Upper lobe of left lung (tissue), 6 donors: ENCODE results near the gene PRICKLE2. TPM values are rescaled to one million over a fixed set of nuclear protein-coding genes. Genes with fewer than 3 reads are reported as not detected.

Experiments
- ATAC-seq, 2 donors: fragments of 200-7000 bp; cut with Tn5 transposase; one replicate each; pipeline ENCODE4 v1.9.1; 2022; ENCODE audit warnings: mild to moderate bottlenecking in 2 of 2, moderate library complexity in 2 of 2; ENCODE audit not compliant: low FRiP score in 2 of 2
- DNase-seq, 2 donors: peaks; one replicate each; pipeline ENCODE4 v3.0.0-alpha.2; 2019 to 2020
- H3K27ac ChIP-seq, 4 donors: fragments of 200-600 bp; sonication (generic); one replicate each; pipeline ENCODE4 v1.5.1; 2016 to 2019
- H3K27me3 ChIP-seq, 4 donors: fragments of 200-600 bp; sonication (generic); one replicate each; pipeline ENCODE4 v1.5.1; 2017 to 2019
- H3K36me3 ChIP-seq, 4 donors: fragments of 200-600 bp; sonication (generic); one replicate each; pipeline ENCODE4 v1.5.1; 2016 to 2019
- H3K4me1 ChIP-seq, 4 donors: fragments of 200-600 bp; sonication (generic); one replicate each; pipeline ENCODE4 v1.5.1; 2018 to 2019
- H3K4me3 ChIP-seq, 4 donors: fragments of 200-600 bp; sonication (generic); one replicate each; pipeline ENCODE4 v1.5.1; 2017 to 2019; ENCODE audit warnings: mild to moderate bottlenecking in 2 of 4, moderate library complexity in 1 of 4
- H3K9me3 ChIP-seq, 4 donors: fragments of 200-600 bp; sonication (generic); one replicate each; pipeline ENCODE4 v1.5.1; 2018 to 2019
- CTCF ChIP-seq, 6 experiments: fragments of 450-650 bp in 4 of 6; fragments of 200-600 bp in 2 of 6; sonication (generic) in 2 of 6; IDR thresholded peaks; one replicate each; pipeline ENCODE4 v1.5.1; 2016 to 2019; ENCODE audit warnings: antibody characterized with exemption in 6 of 6
- EP300 ChIP-seq, 4 donors: sonication (generic); formaldehyde crosslinking; IDR thresholded peaks; one replicate each; pipeline ENCODE4 v1.5.1; 2017; ENCODE audit warnings: antibody characterized with exemption in 4 of 4, control low read depth in 2 of 4
- POLR2A ChIP-seq, 4 donors: fragments of 450-650 bp; IDR thresholded peaks; one replicate each; pipeline ENCODE4 v1.5.1; 2016 to 2017; ENCODE audit warnings: antibody characterized with exemption in 4 of 4, mild to moderate bottlenecking in 2 of 4
- POLR2AphosphoS5 ChIP-seq, 2 donors: sonication (generic); formaldehyde crosslinking; IDR thresholded peaks; one replicate each; pipeline ENCODE4 v1.5.1; 2017; ENCODE audit warnings: antibody characterized with exemption in 2 of 2
- whole genome bisulfite sequencing, 2 donors: methylation state at CpG; one replicate each; pipeline ENCODE4 v1.1.5; 2017 to 2018; 5-methylcytosine and 5-hydroxymethylcytosine counted together
- total RNA-seq, 6 donors: library from RNA; depleted of rRNA in 4 of 6; stranded (reverse); fragments of >200 nt in 4 of 6; gene quantifications; one replicate each; pipeline versions ENCODE4 v1.1.0 to v1.2.1, GENCODE V29; 2016 to 2021
- donor health status: DM: no; HTN: no; CAD: no; lungs with moderate emphysema.
- donor health status: DM: no; HTN: yes; CAD: no; lungs with severe emphysema.

PRICKLE2 gene
- total RNA-seq, 6 donors from 2014 or later = 28.3 to 68.9 (median 36.3) TPM

DNA sequence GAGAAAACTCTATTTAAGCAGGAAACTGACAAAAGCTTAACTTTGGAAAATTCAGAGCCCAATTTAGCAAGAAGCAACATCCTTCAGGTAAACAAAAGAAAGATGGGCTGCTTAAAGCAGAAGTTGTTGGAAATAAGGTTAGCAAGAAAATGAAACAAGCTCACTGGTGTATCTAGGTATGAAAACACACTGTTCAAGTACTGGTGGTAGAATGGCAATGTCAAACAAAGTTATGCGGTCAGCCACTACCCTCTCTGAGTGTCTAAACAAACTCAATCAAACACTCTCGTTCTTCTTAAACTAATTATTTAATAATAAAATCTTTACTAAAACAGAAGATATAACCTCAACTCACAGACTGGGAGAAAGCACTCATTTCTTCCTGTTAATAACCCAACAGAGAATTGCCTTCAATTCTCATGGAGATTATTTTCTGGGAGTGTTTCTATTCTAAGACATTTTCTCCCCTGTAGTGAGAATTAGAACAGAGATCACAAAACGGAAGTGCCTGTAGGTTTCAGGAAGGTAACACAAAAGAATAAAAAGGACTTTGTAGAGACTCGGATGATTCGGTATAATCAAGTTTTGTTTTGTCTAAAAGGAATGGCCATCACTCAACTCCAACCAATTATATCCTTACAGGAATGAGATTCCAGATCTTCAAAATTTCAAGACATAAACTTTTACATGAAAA is 28.9 kb downstream of the PRICKLE2 start:
- no peak for ATAC-seq
- TF ChIP-seq EP300 (IDR thresholded peaks at IDR 0.05) = no peak
- TF ChIP-seq POLR2AphosphoS5 (IDR thresholded peaks at IDR 0.05) = no peak
- TF ChIP-seq POLR2A (IDR thresholded peaks at IDR 0.05) = no peak
- no peak for TF ChIP-seq CTCF (IDR thresholded peaks at IDR 0.05)

DNA sequence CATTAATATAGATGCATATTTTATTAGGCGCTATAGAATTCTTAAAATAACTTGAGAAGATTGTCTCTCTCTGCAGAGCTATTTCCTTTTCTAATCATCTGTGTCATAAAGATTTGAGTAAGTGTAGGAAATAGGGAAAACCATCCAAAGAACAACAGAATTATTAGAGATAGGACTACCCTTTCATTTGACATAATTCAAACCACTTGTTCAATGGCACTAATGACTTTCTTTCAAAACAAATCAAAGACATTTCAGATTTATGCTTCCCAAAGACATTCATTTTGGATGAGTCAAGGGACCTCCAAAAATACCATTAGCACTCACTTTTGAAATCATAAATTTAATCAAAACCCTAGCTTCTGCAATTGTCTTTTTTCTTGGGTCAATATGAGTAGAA is 29.5 kb downstream of the PRICKLE2 start:
- 86 to 95% methylated on average over 1 of the region's 1 CpG for WGBS, 2 donors
- DNase-seq (no peak), ATAC-seq (no peak)
- Histone ChIP-seq H3K4me3 (no peak overlapping the region), H3K36me3 (peaks cover 0 to 18% (median 0%) of the 10 kb centered on the region in 4 donors), H3K27ac (no peak overlapping the region), H3K27me3 (no peaks in the 10 kb centered on the region), H3K9me3 (peaks cover 0 to 3% (median 0%) of the 10 kb centered on the region in 4 donors), H3K4me1 (peaks cover 0 to 11% (median 2%) of the 10 kb centered on the region in 4 donors)
- TF ChIP-seq EP300 (IDR thresholded peaks at IDR 0.05) = no peak
- TF ChIP-seq CTCF (IDR thresholded peaks at IDR 0.05) = no peak
- no peak for TF ChIP-seq POLR2A (IDR thresholded peaks at IDR 0.05)
- no peak for TF ChIP-seq POLR2AphosphoS5 (IDR thresholded peaks at IDR 0.05)

More for the DNA sequence above, 28.9 kb downstream of the PRICKLE2 start:
- H3K36me3 ChIP-seq = peaks cover 0 to 18% (median 0%) of the 10 kb centered on the region in 4 donors
- H3K4me3 ChIP-seq = no peak overlapping the region
- no peak for DNase-seq
- H3K4me1 ChIP-seq = peaks cover 0 to 8% (median 2%) of the 10 kb centered on the region in 4 donors
- H3K9me3 ChIP-seq = peaks cover 0 to 3% (median 0%) of the 10 kb centered on the region in 4 donors
- no peaks in the 10 kb centered on the region for H3K27me3 ChIP-seq
- H3K27ac ChIP-seq = no peak overlapping the region
- 75 to 78% methylated on average over 5 of the region's 5 CpGs for WGBS, 2 donors

DNA sequence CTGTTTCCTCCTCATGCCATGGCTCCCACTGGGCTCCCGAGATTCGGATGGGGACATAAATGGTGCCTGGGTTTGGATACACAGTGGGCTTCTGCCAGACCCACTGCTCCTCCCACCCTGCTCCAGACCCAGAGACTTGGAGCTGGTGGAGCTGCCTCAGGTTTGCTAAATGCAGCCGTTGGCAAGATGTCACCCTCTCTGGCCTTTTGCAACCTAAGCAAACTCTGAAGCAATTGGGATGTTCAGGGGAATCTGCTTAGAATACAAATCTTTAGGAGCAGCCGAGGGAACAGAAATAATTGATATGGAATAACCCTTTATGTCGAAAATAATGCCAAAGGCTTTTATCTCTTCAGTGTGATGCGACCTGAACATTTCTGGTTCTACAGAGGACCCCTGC is 33.4 kb downstream of the PRICKLE2 start:
- H3K27ac ChIP-seq = peak overlapping the region in 1 of 4 donors; percentile 46
- H3K27me3 ChIP-seq = no peaks in the 10 kb centered on the region
- peaks cover 0 to 3% (median 0%) of the 10 kb centered on the region in 4 donors for H3K9me3 ChIP-seq
- DNase-seq (no peak), ATAC-seq (no peak)
- no peaks in the 10 kb centered on the region for H3K36me3 ChIP-seq
- TF ChIP-seq EP300 (IDR thresholded peaks at IDR 0.05) (no peak), POLR2A (IDR thresholded peaks at IDR 0.05) (no peak), CTCF (IDR thresholded peaks at IDR 0.05) (no peak), POLR2AphosphoS5 (IDR thresholded peaks at IDR 0.05) (no peak)
- no peak overlapping the region for H3K4me3 ChIP-seq
- H3K4me1 ChIP-seq = peaks cover 24 to 49% (median 30%) of the 10 kb centered on the region in 4 donors
- 85 to 86% methylated on average over 6 of the region's 6 CpGs for whole genome bisulfite sequencing, 2 donors

- Histone ChIP-seq H3K9me3 (peaks cover 0 to 3% (median 0%) of the 10 kb centered on the region in 4 donors), H3K36me3 (no peaks in the 10 kb centered on the region), H3K27me3 (no peaks in the 10 kb centered on the region), H3K4me1 (peaks cover 24 to 54% (median 35%) of the 10 kb centered on the region in 4 donors), H3K4me3 (no peak overlapping the region), H3K27ac (peak overlapping the region in 1 of 4 donors; percentile 46)
- TF ChIP-seq EP300 (IDR thresholded peaks at IDR 0.05) (no peak), CTCF (IDR thresholded peaks at IDR 0.05) (no peak), POLR2AphosphoS5 (IDR thresholded peaks at IDR 0.05) (peak in 1 of 2 donors; percentile 53), POLR2A (IDR thresholded peaks at IDR 0.05) (no peak)
- 80 to 85% methylated on average over 8 of the region's 8 CpGs for WGBS, 2 donors
- DNase-seq = no peak
- peak in 1 of 2 donors; percentile 7 for ATAC-seq
Measured at GRCh38 chr3:64190517-64191515, 34.5 kb downstream of the PRICKLE2 start.
